HG02885 (cell line): ENCODE results near the gene CLOCK.

Experiments used
- ATAC-seq: cut with Tn5 transposase; IDR thresholded peaks from one replicate; pipeline ENCODE4 v1.9.1; 2021; ENCODE audit warnings: mild to moderate bottlenecking; ENCODE audit not compliant: unreplicated experiment, poor library complexity

CLOCK gene

GRCh38 chr4:55395218-55395528 is 151.5 kb downstream of the CLOCK start:
- peak; percentile 0 for ATAC-seq

- ATAC-seq: no peak
Observed at GRCh38 chr4:55393461-55394320, 153.0 kb downstream of the CLOCK start.

GRCh38 chr4:55386840-55387239 is 159.9 kb downstream of the CLOCK start:
- ATAC-seq: no peak

- peak; percentile 97 for ATAC-seq
Observed at GRCh38 chr4:55386073-55386472, 160.6 kb downstream of the CLOCK start.

- ATAC-seq: no peak
Observed at GRCh38 chr4:55385201-55385649, 161.5 kb downstream of the CLOCK start.

- ATAC-seq: no peak
Observed at GRCh38 chr4:55382488-55383003, 164.2 kb downstream of the CLOCK start.

- ATAC-seq: no peak
Observed at GRCh38 chr4:55381502-55381901, 165.2 kb downstream of the CLOCK start.

GRCh38 chr4:55380576-55380975 is 166.1 kb downstream of the CLOCK start:
- ATAC-seq: no peak

- ATAC-seq: no peak
Observed at GRCh38 chr4:55378617-55379467, 167.9 kb downstream of the CLOCK start.
